Measurements from ENCODE around the gene SAFB.

Gene SAFB

GRCh38 chr19:5681391-5682106, 58.7 kb downstream of the SAFB start:
- WGBS (ENCODE audit: extremely low coverage, insufficient coverage, insufficient read length) = 100% methylated on average over 1 of the region's 17 CpGs
- Histone ChIP-seq H3K4ac (ENCODE audit: low read depth, low read length) (no peak overlapping the region), H3K18ac (ENCODE audit: low read length) (peak overlapping the region; percentile 94), H3K27ac (ENCODE audit: low read depth, low read length) (no peak overlapping the region), H3K79me2 (ENCODE audit: control insufficient read depth, insufficient read depth, low read length, poor library complexity) (peaks cover 12% of the 10 kb centered on the region), H2BK120ac (ENCODE audit: insufficient read depth, low read length, poor library complexity) (no peak overlapping the region), H3K4me3 (ENCODE audit: low read depth, low read length) (peak overlapping the region; percentile 74), H4K8ac (ENCODE audit: low read depth, low read length) (peak overlapping the region; percentile 92), H3K4me1 (ENCODE audit: control insufficient read depth in 1 of 2, insufficient read depth in 2 of 2, low read length in 2 of 2) (peaks cover 16 to 19% of the 10 kb centered on the region in 2 experiments), H3K79me1 (ENCODE audit: low read length) (peaks cover 12% of the 10 kb centered on the region), H3K27me3 (ENCODE audit: insufficient read depth, low read length) (no peaks in the 10 kb centered on the region), H2AFZ (ENCODE audit: insufficient read depth, low read length, poor library complexity) (no peak overlapping the region), H3K9me3 (ENCODE audit: insufficient read depth, low read depth, low read length) (no peaks in the 10 kb centered on the region), H2BK12ac (ENCODE audit: low read length) (no peak overlapping the region), H3K4me2 (ENCODE audit: low read length) (peak overlapping the region; percentile 88), H3K14ac (ENCODE audit: low read length) (peak overlapping the region; percentile 52), H3K9ac (ENCODE audit: low read length) (peak overlapping the region; percentile 82), H4K12ac (ENCODE audit: low read depth, low read length) (peak overlapping the region; percentile 91), H2AK5ac (ENCODE audit: low read length) (no peak overlapping the region), H3K23ac (ENCODE audit: low read length) (no peak overlapping the region), H3K36me3 (ENCODE audit: control insufficient read depth in 1 of 2, insufficient read depth in 2 of 2, low read length in 2 of 2) (peaks cover 6 to 9% of the 10 kb centered on the region in 2 experiments), H2BK5ac (ENCODE audit: low read depth, low read length, poor library complexity) (no peak overlapping the region), H4K91ac (ENCODE audit: low read depth, low read length) (peak overlapping the region; percentile 85)
- DNase-seq = no peak

- Histone ChIP-seq H3K18ac (ENCODE audit: low read length) (no peak overlapping the region), H3K4me1 (ENCODE audit: control insufficient read depth in 1 of 2, insufficient read depth in 2 of 2, low read length in 2 of 2) (peaks cover 16 to 19% of the 10 kb centered on the region in 2 experiments), H3K9ac (ENCODE audit: low read length) (no peak overlapping the region)
Measured at GRCh38 chr19:5682107-5682482, 59.2 kb downstream of the SAFB start.

GRCh38 chr19:5683177-5683886, 60.4 kb downstream of the SAFB start:
- peak in 1 of 2 donors; percentile 64 for DNase-seq
- Histone ChIP-seq H3K27me3 (ENCODE audit: insufficient read depth, low read length) (no peaks in the 10 kb centered on the region), H4K8ac (ENCODE audit: low read depth, low read length) (no peak overlapping the region), H3K79me1 (ENCODE audit: low read length) (peaks cover 14% of the 10 kb centered on the region), H2BK120ac (ENCODE audit: insufficient read depth, low read length, poor library complexity) (no peak overlapping the region), H2AFZ (ENCODE audit: insufficient read depth, low read length, poor library complexity) (no peak overlapping the region), H4K12ac (ENCODE audit: low read depth, low read length) (no peak overlapping the region), H3K36me3 (ENCODE audit: control insufficient read depth in 1 of 2, insufficient read depth in 2 of 2, low read length in 2 of 2) (peaks cover 1 to 2% of the 10 kb centered on the region in 2 experiments), H3K14ac (ENCODE audit: low read length) (no peak overlapping the region), H3K4me3 (ENCODE audit: low read depth, low read length) (no peak overlapping the region), H3K4me1 (ENCODE audit: control insufficient read depth in 1 of 2, insufficient read depth in 2 of 2, low read length in 2 of 2) (peaks cover 16 to 24% of the 10 kb centered on the region in 2 experiments), H2BK12ac (ENCODE audit: low read length) (no peak overlapping the region), H3K79me2 (ENCODE audit: control insufficient read depth, insufficient read depth, low read length, poor library complexity) (peaks cover 12% of the 10 kb centered on the region), H3K23ac (ENCODE audit: low read length) (no peak overlapping the region), H3K4ac (ENCODE audit: low read depth, low read length) (no peak overlapping the region), H3K27ac (ENCODE audit: low read depth, low read length) (no peak overlapping the region), H4K91ac (ENCODE audit: low read depth, low read length) (no peak overlapping the region), H3K4me2 (ENCODE audit: low read length) (no peak overlapping the region), H3K9me3 (ENCODE audit: insufficient read depth, low read depth, low read length) (no peaks in the 10 kb centered on the region), H3K9ac (ENCODE audit: low read length) (no peak overlapping the region), H2BK5ac (ENCODE audit: low read depth, low read length, poor library complexity) (no peak overlapping the region), H2AK5ac (ENCODE audit: low read length) (no peak overlapping the region), H3K18ac (ENCODE audit: low read length) (no peak overlapping the region)
- WGBS (ENCODE audit: extremely low coverage, insufficient coverage, insufficient read length) = no CpG with 5 or more reads among the region's 10 CpGs

More at GRCh38 chr19:5682107-5682482, 59.2 kb downstream of the SAFB start:
- no peak for DNase-seq
- Histone ChIP-seq H3K4ac (ENCODE audit: low read depth, low read length) (no peak overlapping the region), H3K14ac (ENCODE audit: low read length) (no peak overlapping the region), H4K91ac (ENCODE audit: low read depth, low read length) (no peak overlapping the region), H4K12ac (ENCODE audit: low read depth, low read length) (no peak overlapping the region), H2BK12ac (ENCODE audit: low read length) (no peak overlapping the region), H3K9me3 (ENCODE audit: insufficient read depth, low read depth, low read length) (no peaks in the 10 kb centered on the region), H2BK5ac (ENCODE audit: low read depth, low read length, poor library complexity) (no peak overlapping the region), H3K23ac (ENCODE audit: low read length) (no peak overlapping the region), H3K36me3 (ENCODE audit: control insufficient read depth in 1 of 2, insufficient read depth in 2 of 2, low read length in 2 of 2) (peaks cover 6 to 8% of the 10 kb centered on the region in 2 experiments), H3K4me2 (ENCODE audit: low read length) (no peak overlapping the region), H2AK5ac (ENCODE audit: low read length) (no peak overlapping the region), H2BK120ac (ENCODE audit: insufficient read depth, low read length, poor library complexity) (no peak overlapping the region), H3K27ac (ENCODE audit: low read depth, low read length) (no peak overlapping the region), H3K27me3 (ENCODE audit: insufficient read depth, low read length) (no peaks in the 10 kb centered on the region), H3K79me2 (ENCODE audit: control insufficient read depth, insufficient read depth, low read length, poor library complexity) (peaks cover 12% of the 10 kb centered on the region), H2AFZ (ENCODE audit: insufficient read depth, low read length, poor library complexity) (no peak overlapping the region), H4K8ac (ENCODE audit: low read depth, low read length) (no peak overlapping the region), H3K4me3 (ENCODE audit: low read depth, low read length) (no peak overlapping the region), H3K79me1 (ENCODE audit: low read length) (peaks cover 14% of the 10 kb centered on the region)
- WGBS (ENCODE audit: extremely low coverage, insufficient coverage, insufficient read length) = no CpG with 5 or more reads among the region's 3 CpGs

- Histone ChIP-seq H3K18ac (ENCODE audit: low read length) (no peak overlapping the region), H3K27me3 (ENCODE audit: insufficient read depth, low read length) (no peaks in the 10 kb centered on the region), H2BK5ac (ENCODE audit: low read depth, low read length, poor library complexity) (no peak overlapping the region), H3K4me1 (ENCODE audit: control insufficient read depth in 1 of 2, insufficient read depth in 2 of 2, low read length in 2 of 2) (peaks cover 9 to 20% of the 10 kb centered on the region in 2 experiments), H2BK12ac (ENCODE audit: low read length) (no peak overlapping the region), H4K8ac (ENCODE audit: low read depth, low read length) (no peak overlapping the region), H3K4me3 (ENCODE audit: low read depth, low read length) (no peak overlapping the region), H3K36me3 (ENCODE audit: control insufficient read depth in 1 of 2, insufficient read depth in 2 of 2, low read length in 2 of 2) (no peaks in the 10 kb centered on the region), H2AFZ (ENCODE audit: insufficient read depth, low read length, poor library complexity) (no peak overlapping the region), H2BK120ac (ENCODE audit: insufficient read depth, low read length, poor library complexity) (no peak overlapping the region), H3K14ac (ENCODE audit: low read length) (no peak overlapping the region), H3K23ac (ENCODE audit: low read length) (no peak overlapping the region), H3K9me3 (ENCODE audit: insufficient read depth, low read depth, low read length) (no peaks in the 10 kb centered on the region), H3K79me2 (ENCODE audit: control insufficient read depth, insufficient read depth, low read length, poor library complexity) (peaks cover 8% of the 10 kb centered on the region), H3K79me1 (ENCODE audit: low read length) (peaks cover 13% of the 10 kb centered on the region), H3K4ac (ENCODE audit: low read depth, low read length) (no peak overlapping the region), H2AK5ac (ENCODE audit: low read length) (no peak overlapping the region), H3K27ac (ENCODE audit: low read depth, low read length) (no peak overlapping the region), H3K4me2 (ENCODE audit: low read length) (no peak overlapping the region), H3K9ac (ENCODE audit: low read length) (no peak overlapping the region), H4K91ac (ENCODE audit: low read depth, low read length) (no peak overlapping the region), H4K12ac (ENCODE audit: low read depth, low read length) (no peak overlapping the region)
- DNase-seq = no peak
- no CpG with 5 or more reads among the region's 22 CpGs for WGBS (ENCODE audit: extremely low coverage, insufficient coverage, insufficient read length)
Measured at GRCh38 chr19:5684694-5685430, 62.0 kb downstream of the SAFB start.

Data from trophoblast cell (in vitro differentiated cells and primary cell).